ENCODE results near the gene TAC4. TPM values are rescaled to one million over a fixed set of nuclear protein-coding genes. Genes with fewer than 3 reads are reported as not detected.

Gene TAC4
- total and polyA plus RNA-seq, 9 donors: 0.75 to 1.8 (median 1.1) TPM

GRCh38 chr17:49788478-49789242 lies 59.2 kb downstream of the TAC4 start, which contains the start of gene KAT7:
TSS of gene KAT7 (plus strand) at chr17:49788681. CDS start at chr17:49788835, 154 bp downstream.
- Histone ChIP-seq H3K27ac (ENCODE audit: low read length) (peak within 1 kb of the TSS; percentile 99), H3K4me3 (ENCODE audit: low read length) (peak within 1 kb of the TSS; percentile 96), H3K27me3 (ENCODE audit: control insufficient read depth, insufficient read depth, low read length) (no peaks in the 10 kb centered on the region), H3K36me3 (ENCODE audit: control insufficient read depth, insufficient read depth, low read length) (peaks cover 25% of the 10 kb centered on the region), H3K9me3 (replicated peaks; ENCODE audit: control insufficient read depth, low read depth, low read length) (no peaks in the 10 kb centered on the region), H3K4me1 (ENCODE audit: control insufficient read depth, insufficient read depth, low read length) (peaks cover 17% of the 10 kb centered on the region)
- DNase-seq: peak; percentile 100
- WGBS (ENCODE audit: insufficient coverage): under 1% methylated on average over 53 of the region's 59 CpGs

Other genes with a start within 250 kb of the TAC4 start
- 57.3 TPM for gene SPOP, start 170.0 kb downstream of the TAC4 start, total RNA-seq
- 10 to 100 TPM; 46.9 to 59.7 (median 52.2) TPM for gene SPOP, start 170.0 kb downstream of the TAC4 start, polyA plus RNA-seq (ENCODE audit: insufficient read depth in 1 of 8, insufficient read length in 8 of 8, low replicate concordance in 1 of 8)
- gene SLC35B1, start 140.1 kb downstream of the TAC4 start, total RNA-seq: 38.8 TPM
- gene SLC35B1, start 140.1 kb downstream of the TAC4 start, polyA plus RNA-seq (ENCODE audit: insufficient read depth in 1 of 8, insufficient read length in 8 of 8, low replicate concordance in 1 of 8): 10 to 100 TPM; 42.4 to 60.5 (median 51.9) TPM
- 9.8 TPM for gene FAM117A, start 83.9 kb downstream of the TAC4 start, total RNA-seq
- gene FAM117A, start 83.9 kb downstream of the TAC4 start, polyA plus RNA-seq (ENCODE audit: insufficient read depth in 1 of 8, insufficient read length in 8 of 8, low replicate concordance in 1 of 8): 10 to 100 TPM; 15.8 to 23.6 (median 17.7) TPM
- gene KAT7, start 59.4 kb downstream of the TAC4 start, total RNA-seq: 30.9 TPM
- 10 to 100 TPM; 25.0 to 31.8 (median 26.0) TPM for gene KAT7, start 59.4 kb downstream of the TAC4 start, polyA plus RNA-seq (ENCODE audit: insufficient read depth in 1 of 8, insufficient read length in 8 of 8, low replicate concordance in 1 of 8)
- 0.13 TPM for gene DLX4, start 121.1 kb upstream of the TAC4 start, total RNA-seq
- under 1 TPM; 0.09 to 0.57 (median 0.27) TPM for gene DLX4, start 121.1 kb upstream of the TAC4 start, polyA plus RNA-seq (ENCODE audit: insufficient read depth in 1 of 8, insufficient read length in 8 of 8, low replicate concordance in 1 of 8)
- not detected for gene DLX3, start 147.2 kb upstream of the TAC4 start, total RNA-seq
- gene DLX3, start 147.2 kb upstream of the TAC4 start, polyA plus RNA-seq (ENCODE audit: insufficient read depth in 1 of 8, insufficient read length in 8 of 8, low replicate concordance in 1 of 8): 1 to 10 TPM in 1 of 8 donors, under 1 TPM in 4, not detected in 3; 0.06 to 1.1 (median 0.11) TPM
- gene ITGA3, start 208.0 kb upstream of the TAC4 start, total RNA-seq: 22.7 TPM
- gene ITGA3, start 208.0 kb upstream of the TAC4 start, polyA plus RNA-seq (ENCODE audit: insufficient read depth in 1 of 8, insufficient read length in 8 of 8, low replicate concordance in 1 of 8): 10 to 100 TPM; 14.8 to 31.8 (median 24.8) TPM
- gene PDK2, start 247.3 kb upstream of the TAC4 start, total RNA-seq: 22.2 TPM
- gene PDK2, start 247.3 kb upstream of the TAC4 start, polyA plus RNA-seq (ENCODE audit: insufficient read depth in 1 of 8, insufficient read length in 8 of 8, low replicate concordance in 1 of 8): 10 to 100 TPM; 43.4 to 75.1 (median 60.4) TPM

Measured in muscle of leg (tissue), 11 donors.